ENCODE data around the gene CHRNA10. TPM values are rescaled to one million over a fixed set of nuclear protein-coding genes. Genes with fewer than 3 reads are reported as not detected.

Gene CHRNA10
- total and polyA plus RNA-seq, 2 of the 13 experiments (the other 11 are each of a cell fraction or from before 2014, with no cell fraction given): 0.53 to 0.71 TPM

GRCh38 chr11:3703383-3703782, 32.2 kb upstream of the CHRNA10 start:
- no peak overlapping the region for H3K4me2 ChIP-seq (ENCODE audit: low read depth, low read length)
- H3K79me2 ChIP-seq (ENCODE audit: insufficient read depth, low read length): no peaks in the 10 kb centered on the region
- H3K4me1 ChIP-seq (ENCODE audit: insufficient read depth, low read length): 0 out of 2 replicates have a peak, but pooled peaks cover 1% of the 10 kb centered on the region
- TF ChIP-seq MBD4 (IDR thresholded peaks at IDR 0.05; ENCODE audit: borderline replicate concordance, low read length): no peak
- TF ChIP-seq MIER3 (CRISPR knock-in tag; IDR thresholded peaks at IDR 0.05; ENCODE audit: borderline replicate concordance): no peak
- no peak for TF ChIP-seq MED13 (CRISPR knock-in tag; IDR thresholded peaks at IDR 0.05)
- TF ChIP-seq ZNF660 (CRISPR knock-in tag; IDR thresholded peaks at IDR 0.05; ENCODE audit: borderline replicate concordance, low read depth): no peak
- no peak for TF ChIP-seq ADNP (CRISPR knock-in tag; IDR thresholded peaks at IDR 0.05)
- no peak for TF ChIP-seq ZNF383 (CRISPR knock-in tag; IDR thresholded peaks at IDR 0.05; ENCODE audit: borderline replicate concordance)
- no peak for TF ChIP-seq SATB2 (CRISPR knock-in tag; IDR thresholded peaks at IDR 0.05)
- no peak for TF ChIP-seq ZNF556 (CRISPR knock-in tag; IDR thresholded peaks at IDR 0.05; ENCODE audit: borderline replicate concordance)
- no peak for TF ChIP-seq NKX3-1 (CRISPR knock-in tag; IDR thresholded peaks at IDR 0.05)
- no peak for TF ChIP-seq MAF1 (CRISPR knock-in tag; IDR thresholded peaks at IDR 0.05; ENCODE audit: borderline replicate concordance)
- TF ChIP-seq ZBTB33 (CRISPR knock-in tag; IDR thresholded peaks at IDR 0.05): no peak
- no peak for TF ChIP-seq MAFK (conservative IDR thresholded peaks at IDR 0.05 in 1 of 2, IDR thresholded peaks at IDR 0.05 in 1 of 2; ENCODE audit: low read length in 2 of 2)
- H3K9ac ChIP-seq (ENCODE audit: insufficient read depth, low read depth, low read length): no peak overlapping the region
- no peaks in the 10 kb centered on the region for H3K27me3 ChIP-seq (ENCODE audit: control insufficient read depth in 1 of 2, insufficient read depth in 2 of 2, low read length in 2 of 2)
- 100% methylated on average over 3 of the region's 3 CpGs for WGBS (ENCODE audit: low lambda C conversion rate)
- no peak for ATAC-seq
- intact Hi-C loops (cut with micrococcal nuclease; ENCODE audit: unreplicated experiment) (no loop called here), in situ Hi-C loops (cut with HindIII; ENCODE audit: extremely low pct_ligation_motif_present, low pct_unique_long_range_greater_than_20kb) (no loop called here)
- peaks cover 11 to 70% of the 10 kb centered on the region in 2 experiments for H3K36me3 ChIP-seq (replicated peaks in 1 of 2; ENCODE audit: control insufficient read depth in 1 of 2, insufficient read depth in 2 of 2, low read length in 2 of 2)
- no peak overlapping the region for H3K4me3 ChIP-seq (replicated peaks in 1 of 3; ENCODE audit: insufficient read depth in 1 of 3, low read depth in 2 of 3, low read length in 3 of 3)
- H2AFZ ChIP-seq (ENCODE audit: low read length): no peak overlapping the region
- no peak for DNase-seq (ENCODE audit: low spot score)
- ChIA-PET CTCF (ENCODE audit: low intra/inter-chr PET ratio, low total read pairs) (no interaction called here), POLR2A (no interaction called here)
- H4K20me1 ChIP-seq (ENCODE audit: insufficient read depth, low read length): no peaks in the 10 kb centered on the region
- no peak overlapping the region for H3K27ac ChIP-seq (ENCODE audit: extremely low read length, insufficient read depth, low read length)
- no peak for FAIRE-seq
- H3K9me3 ChIP-seq (ENCODE audit: low read length): no peaks in the 10 kb centered on the region
- no TSS peak for BruUV-seq (replicated peaks)
